Trophoblast cell (in vitro differentiated cells and primary cell): Measurements from ENCODE around the gene TARBP1.

Experiments used
- DNase-seq, 2 donors: peaks; one replicate each; pipeline ENCODE4 v3.0.0-alpha.2; 2016
- H2AFZ ChIP-seq: 2 replicates; pipeline ENCODE4 v1.6.1; 2013; ENCODE audit warnings: low read length, moderate library complexity, mild to moderate bottlenecking; ENCODE audit not compliant: insufficient read depth, poor library complexity
- H2AK5ac ChIP-seq: 2 replicates; pipeline ENCODE4 v1.6.1; 2013; ENCODE audit warnings: mild to moderate bottlenecking, low read length
- H2BK120ac ChIP-seq: 2 replicates; pipeline ENCODE4 v1.6.1; 2013; ENCODE audit warnings: low read length, mild to moderate bottlenecking, moderate library complexity; ENCODE audit not compliant: insufficient read depth, poor library complexity
- H2BK12ac ChIP-seq: 2 replicates; pipeline ENCODE4 v1.6.1; 2013; ENCODE audit warnings: mild to moderate bottlenecking, low read length, moderate library complexity
- H2BK5ac ChIP-seq: 2 replicates; pipeline ENCODE4 v1.6.1; 2013; ENCODE audit warnings: low read length, low read depth, moderate library complexity, mild to moderate bottlenecking; ENCODE audit not compliant: poor library complexity
- H3K14ac ChIP-seq: 2 replicates; pipeline ENCODE4 v1.6.1; 2013; ENCODE audit warnings: mild to moderate bottlenecking, low read length
- H3K18ac ChIP-seq: 2 replicates; pipeline ENCODE4 v1.6.1; 2013; ENCODE audit warnings: mild to moderate bottlenecking, low read length
- H3K23ac ChIP-seq: 2 replicates; pipeline ENCODE4 v1.6.1; 2013; ENCODE audit warnings: low read length
- H3K27ac ChIP-seq: 2 replicates; pipeline ENCODE4 v1.5.1; 2013; ENCODE audit warnings: low read depth, mild to moderate bottlenecking, inconsistent platforms, low read length, moderate library complexity
- H3K27me3 ChIP-seq: 2 replicates; pipeline ENCODE4 v1.6.1; 2013; ENCODE audit warnings: inconsistent platforms, mild to moderate bottlenecking, low read length, moderate library complexity; ENCODE audit not compliant: insufficient read depth
- H3K36me3 ChIP-seq, 2 experiments: 1 replicate in 1 of 2; 2 replicates in 1 of 2; pipeline ENCODE4 v1.6.1; 2013; ENCODE audit warnings: low read length in 2 of 2, mild to moderate bottlenecking in 2 of 2, moderate library complexity in 1 of 2; ENCODE audit not compliant: insufficient read depth in 2 of 2, control insufficient read depth in 1 of 2
- H3K4ac ChIP-seq: 2 replicates; pipeline ENCODE4 v1.6.1; 2013; ENCODE audit warnings: low read depth, mild to moderate bottlenecking, low read length, moderate library complexity
- H3K4me1 ChIP-seq, 2 experiments: 1 replicate in 1 of 2; 2 replicates in 1 of 2; pipeline ENCODE4 v1.6.1; 2013; ENCODE audit warnings: low read length in 2 of 2, mild to moderate bottlenecking in 2 of 2, moderate library complexity in 1 of 2; ENCODE audit not compliant: insufficient read depth in 2 of 2, control insufficient read depth in 1 of 2
- H3K4me2 ChIP-seq: 2 replicates; pipeline ENCODE4 v1.6.1; 2013; ENCODE audit warnings: inconsistent platforms, mild to moderate bottlenecking, low read length, moderate library complexity
- H3K4me3 ChIP-seq: 2 replicates; pipeline ENCODE4 v1.5.1; 2013; ENCODE audit warnings: mild to moderate bottlenecking, low read depth, low read length, inconsistent platforms
- H3K79me1 ChIP-seq: one replicate; pipeline ENCODE4 v1.6.1; 2013; ENCODE audit warnings: low read length
- H3K79me2 ChIP-seq: 2 replicates; pipeline ENCODE4 v1.6.1; 2013; ENCODE audit warnings: low read length, mild to moderate bottlenecking; ENCODE audit not compliant: control insufficient read depth, insufficient read depth, poor library complexity
- H3K9ac ChIP-seq: 2 replicates; pipeline ENCODE4 v1.6.1; 2013; ENCODE audit warnings: mild to moderate bottlenecking, low read length
- H3K9me3 ChIP-seq: 2 replicates; pipeline ENCODE4 v1.6.1; 2013; ENCODE audit warnings: low read depth, mild to moderate bottlenecking, control low read depth, inconsistent platforms, low read length; ENCODE audit not compliant: insufficient read depth
- H4K12ac ChIP-seq: 2 replicates; pipeline ENCODE4 v1.6.1; 2013; ENCODE audit warnings: low read depth, mild to moderate bottlenecking, low read length, moderate library complexity
- H4K8ac ChIP-seq: 2 replicates; pipeline ENCODE4 v1.6.1; 2013; ENCODE audit warnings: low read depth, mild to moderate bottlenecking, low read length, moderate library complexity
- H4K91ac ChIP-seq: one replicate; pipeline ENCODE4 v1.6.1; 2013; ENCODE audit warnings: low read depth, mild to moderate bottlenecking, low read length, moderate library complexity
- WGBS: extraction: QIAGEN DNeasy Blood & Tissue Kit; methylation state at CpG from one replicate; pipeline ENCODE4 v1.1.7; 2013; ENCODE audit warnings: missing lambda C conversion rate; ENCODE audit not compliant: insufficient read length, insufficient coverage; ENCODE audit errors: extremely low coverage; 5-methylcytosine and 5-hydroxymethylcytosine counted together

Gene TARBP1

GRCh38 chr1:234429434-234429806 is 49.6 kb downstream of the TARBP1 start:
- no peak overlapping the region for H3K23ac ChIP-seq
- no peaks in the 10 kb centered on the region for H3K79me1 ChIP-seq
- no peak overlapping the region for H2BK120ac ChIP-seq
- no peak overlapping the region for H3K27ac ChIP-seq
- no peak overlapping the region for H4K91ac ChIP-seq
- H3K9me3 ChIP-seq = no peaks in the 10 kb centered on the region
- H3K4me1 ChIP-seq = no peaks in the 10 kb centered on the region
- H2BK5ac ChIP-seq = no peak overlapping the region
- no peak for DNase-seq
- H2AFZ ChIP-seq = no peak overlapping the region
- H3K27me3 ChIP-seq = no peaks in the 10 kb centered on the region
- no peak overlapping the region for H3K14ac ChIP-seq
- H2AK5ac ChIP-seq = no peak overlapping the region
- no peak overlapping the region for H3K18ac ChIP-seq
- H3K4me3 ChIP-seq = no peak overlapping the region
- H3K9ac ChIP-seq = no peak overlapping the region
- H3K4me2 ChIP-seq = no peak overlapping the region
- H3K36me3 ChIP-seq = peaks cover 0 to 4% of the 10 kb centered on the region in 2 experiments
- no peaks in the 10 kb centered on the region for H3K79me2 ChIP-seq
- no CpG with 5 or more reads among the region's 5 CpGs for WGBS
- no peak overlapping the region for H4K8ac ChIP-seq
- no peak overlapping the region for H4K12ac ChIP-seq
- no peak overlapping the region for H2BK12ac ChIP-seq
- no peak overlapping the region for H3K4ac ChIP-seq

GRCh38 chr1:234427950-234428646 is 50.9 kb downstream of the TARBP1 start:
- no peak overlapping the region for H2BK120ac ChIP-seq
- H3K18ac ChIP-seq = no peak overlapping the region
- H2BK12ac ChIP-seq = no peak overlapping the region
- no peak overlapping the region for H3K4ac ChIP-seq
- no peaks in the 10 kb centered on the region for H3K4me1 ChIP-seq
- DNase-seq = peak in 1 of 2 donors; percentile 24
- no peak overlapping the region for H2BK5ac ChIP-seq
- H3K9ac ChIP-seq = no peak overlapping the region
- H3K4me3 ChIP-seq = no peak overlapping the region
- H4K8ac ChIP-seq = no peak overlapping the region
- no peak overlapping the region for H3K23ac ChIP-seq
- no peaks in the 10 kb centered on the region for H3K9me3 ChIP-seq
- H4K91ac ChIP-seq = no peak overlapping the region
- H2AFZ ChIP-seq = no peak overlapping the region
- H3K79me1 ChIP-seq = no peaks in the 10 kb centered on the region
- H2AK5ac ChIP-seq = no peak overlapping the region
- H4K12ac ChIP-seq = no peak overlapping the region
- H3K36me3 ChIP-seq = peaks cover 0 to 4% of the 10 kb centered on the region in 2 experiments
- H3K27me3 ChIP-seq = no peaks in the 10 kb centered on the region
- no peak overlapping the region for H3K27ac ChIP-seq
- no CpG with 5 or more reads among the region's 8 CpGs for WGBS
- no peak overlapping the region for H3K4me2 ChIP-seq
- no peaks in the 10 kb centered on the region for H3K79me2 ChIP-seq
- no peak overlapping the region for H3K14ac ChIP-seq

- Histone ChIP-seq H3K4me3 (no peak overlapping the region), H3K14ac (no peak overlapping the region), H4K91ac (no peak overlapping the region), H3K79me2 (no peaks in the 10 kb centered on the region), H3K27ac (no peak overlapping the region), H2AFZ (no peak overlapping the region), H3K4me1 (no peaks in the 10 kb centered on the region), H3K36me3 (no peaks in the 10 kb centered on the region), H2BK120ac (no peak overlapping the region), H3K9me3 (no peaks in the 10 kb centered on the region), H4K8ac (no peak overlapping the region), H3K23ac (no peak overlapping the region), H2BK12ac (no peak overlapping the region), H3K9ac (no peak overlapping the region), H2AK5ac (no peak overlapping the region), H3K18ac (no peak overlapping the region), H4K12ac (no peak overlapping the region), H3K79me1 (no peaks in the 10 kb centered on the region), H3K4me2 (no peak overlapping the region), H2BK5ac (no peak overlapping the region), H3K4ac (no peak overlapping the region), H3K27me3 (no peaks in the 10 kb centered on the region)
- DNase-seq = no peak
- no CpG with 5 or more reads among the region's 4 CpGs for WGBS
These were observed 65.0 kb downstream of the TARBP1 start for GRCh38 chr1:234413990-234414389.

GRCh38 chr1:234413485-234413884 is 65.5 kb downstream of the TARBP1 start:
- Histone ChIP-seq H3K4me1 (no peaks in the 10 kb centered on the region), H4K91ac (no peak overlapping the region), H2AK5ac (no peak overlapping the region), H2BK12ac (no peak overlapping the region), H2BK120ac (no peak overlapping the region), H3K79me1 (no peaks in the 10 kb centered on the region), H3K14ac (no peak overlapping the region), H3K27ac (no peak overlapping the region), H3K18ac (no peak overlapping the region), H3K4me3 (no peak overlapping the region), H4K8ac (no peak overlapping the region), H3K79me2 (no peaks in the 10 kb centered on the region), H3K4ac (no peak overlapping the region), H2AFZ (no peak overlapping the region), H3K9ac (no peak overlapping the region), H3K36me3 (no peaks in the 10 kb centered on the region), H3K4me2 (no peak overlapping the region), H3K9me3 (no peaks in the 10 kb centered on the region), H2BK5ac (no peak overlapping the region), H3K23ac (no peak overlapping the region), H4K12ac (no peak overlapping the region), H3K27me3 (no peaks in the 10 kb centered on the region)
- DNase-seq = no peak
- WGBS = no CpG with 5 or more reads among the region's 9 CpGs
